Activated T-helper 1 cell treated with anti-CD3 and anti-CD28 coated beads, Interleukin-2, amount 50 U/mL, for 16 hours (primary cell): ENCODE results near the gene CCSER1.
"Not testable (repeated sequence)": the region's sequence is repeated elsewhere in the genome, so short reads cannot be mapped to it uniquely, and the experiment has no call there.

Experiments used
- DNase-seq, 2 donors: peaks; one replicate each; pipeline ENCODE4 v3.0.0-alpha.2; 2020; ENCODE audit warnings: low read depth in 1 of 2, low spot score in 1 of 2

CCSER1 gene

GRCh38 chr4:91256043-91256442, 1128.8 kb downstream of the CCSER1 start:
- no peak for DNase-seq

GRCh38 chr4:91256751-91257150, 1129.6 kb downstream of the CCSER1 start:
- no peak for DNase-seq

- DNase-seq: no peak
Measured at GRCh38 chr4:91257721-91258120, 1130.5 kb downstream of the CCSER1 start.

DNA sequence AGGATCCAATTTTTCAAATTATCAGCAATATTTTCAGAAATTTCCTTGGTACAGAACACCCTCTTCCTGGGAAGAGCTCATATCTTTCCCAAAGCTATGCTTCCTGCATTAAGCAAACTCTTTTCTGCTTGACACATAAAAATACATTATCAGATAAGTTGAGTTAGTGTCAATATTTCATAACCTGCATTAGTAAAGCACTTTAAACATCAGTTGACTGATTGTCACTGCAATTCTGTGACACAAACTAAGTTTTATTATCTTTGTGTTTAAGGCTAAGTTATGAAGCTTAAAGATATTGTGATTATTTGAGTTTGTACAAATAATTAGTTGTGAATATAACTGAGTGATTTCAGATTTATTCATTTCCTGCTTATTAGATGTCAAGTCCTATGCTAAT, 1131.1 kb downstream of the CCSER1 start:
- no peak for DNase-seq

GRCh38 chr4:91267543-91267942, 1140.3 kb downstream of the CCSER1 start:
- DNase-seq: no peak

DNA sequence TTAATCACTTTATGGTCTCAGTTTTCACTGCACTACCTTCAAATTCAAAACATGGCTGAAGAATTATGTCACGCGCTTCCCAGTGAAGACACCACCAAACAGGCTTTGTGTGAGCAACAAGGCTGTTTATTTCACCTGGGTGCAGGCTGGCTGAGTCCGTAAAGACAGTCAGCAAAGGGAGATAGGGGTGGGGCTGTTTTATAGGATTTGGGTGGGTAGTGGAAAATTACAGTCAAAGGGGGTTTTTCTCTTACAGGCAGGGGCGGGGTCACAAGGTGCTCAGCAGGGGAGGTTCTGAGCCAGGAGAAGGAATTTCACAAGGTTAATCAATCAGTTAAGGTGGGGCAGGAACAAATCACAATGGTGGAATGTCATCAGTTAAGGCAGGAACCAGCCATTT, 1141.3 kb downstream of the CCSER1 start:
- not testable (repeated sequence) for DNase-seq

- DNase-seq: no peak
Measured at GRCh38 chr4:91268913-91269312, 1141.7 kb downstream of the CCSER1 start.

DNA sequence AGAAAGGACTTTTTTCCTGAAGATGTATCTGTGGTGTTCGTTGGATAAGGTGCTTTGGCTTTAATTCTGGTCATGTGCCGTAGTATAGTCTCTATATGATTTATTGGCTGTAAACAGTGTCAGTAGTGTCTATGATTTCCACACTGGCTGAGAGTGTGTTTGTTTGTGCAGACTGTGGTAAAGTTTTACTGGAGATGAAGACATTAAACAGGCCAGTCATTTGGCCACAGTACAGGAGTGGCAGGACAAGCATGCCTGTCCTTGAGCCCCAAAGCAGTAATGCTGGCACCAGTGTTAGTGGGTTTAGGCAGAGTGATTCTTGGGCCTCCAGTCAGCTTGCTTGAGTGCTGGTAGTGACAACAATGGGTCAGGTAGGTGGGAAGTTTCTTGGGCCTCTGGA, 1152.7 kb downstream of the CCSER1 start:
- no peak for DNase-seq

DNA sequence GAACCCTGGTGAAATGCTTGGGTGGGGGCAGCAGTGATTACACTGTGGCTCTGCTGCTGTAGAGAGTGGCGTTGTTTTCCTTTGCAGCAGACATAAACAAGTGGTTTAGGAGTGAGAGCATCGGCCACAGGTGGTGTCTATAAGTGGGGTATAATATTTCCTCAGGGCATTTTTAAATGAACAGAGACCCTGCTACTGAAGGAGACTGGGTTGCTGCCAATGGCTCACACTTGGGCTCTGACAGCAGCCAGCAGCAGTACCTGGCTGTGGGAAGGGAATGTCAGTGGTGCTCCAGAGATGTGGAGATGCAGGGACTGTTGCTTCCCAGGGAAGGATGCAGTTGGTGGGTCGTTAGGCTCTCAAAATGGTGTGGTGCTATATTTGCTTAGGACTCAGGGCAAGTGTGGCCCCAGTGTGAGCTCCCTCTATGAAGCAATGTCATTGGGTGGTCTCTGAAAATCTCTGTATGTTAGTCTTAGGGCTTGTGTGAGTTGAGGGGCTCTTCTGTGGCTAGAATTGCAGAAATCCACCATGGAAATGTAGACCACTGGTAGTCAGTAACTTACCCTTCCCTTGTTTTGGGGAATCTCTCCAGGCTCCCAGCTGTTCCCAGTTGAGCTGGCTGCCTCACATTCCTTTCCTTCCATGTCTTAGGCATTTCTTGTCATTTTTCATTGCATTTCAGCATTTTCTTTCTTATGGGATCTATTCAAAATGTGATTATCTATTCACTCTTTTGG, 1153.5 kb downstream of the CCSER1 start:
- no peak for DNase-seq

GRCh38 chr4:91282217-91282616, 1155.0 kb downstream of the CCSER1 start:
- DNase-seq: no peak

GRCh38 chr4:91283726-91284230, 1156.6 kb downstream of the CCSER1 start:
- DNase-seq: no peak

DNA sequence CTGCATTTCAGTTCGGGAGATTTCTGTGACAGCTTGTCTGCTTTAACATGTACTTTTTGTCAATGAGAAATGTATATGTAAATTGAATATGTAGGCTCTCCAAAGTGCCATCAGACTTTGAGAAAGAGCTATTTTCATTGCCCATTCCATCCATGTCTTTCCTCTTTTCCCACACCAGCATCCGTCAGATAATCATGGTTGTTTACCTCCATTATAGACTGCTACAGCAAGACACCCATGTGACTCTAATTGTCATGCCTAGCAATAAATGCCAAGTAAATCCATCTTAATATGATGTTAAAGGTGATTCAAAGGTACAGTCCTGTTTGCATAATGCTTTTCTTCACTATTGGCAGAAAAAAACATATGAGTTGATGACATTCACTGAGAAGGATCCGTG, 1157.3 kb downstream of the CCSER1 start:
- DNase-seq: no peak

GRCh38 chr4:91285487-91285886, 1158.3 kb downstream of the CCSER1 start:
- DNase-seq: no peak

- DNase-seq: no peak
Measured at GRCh38 chr4:91288702-91289311, 1161.6 kb downstream of the CCSER1 start.

DNA sequence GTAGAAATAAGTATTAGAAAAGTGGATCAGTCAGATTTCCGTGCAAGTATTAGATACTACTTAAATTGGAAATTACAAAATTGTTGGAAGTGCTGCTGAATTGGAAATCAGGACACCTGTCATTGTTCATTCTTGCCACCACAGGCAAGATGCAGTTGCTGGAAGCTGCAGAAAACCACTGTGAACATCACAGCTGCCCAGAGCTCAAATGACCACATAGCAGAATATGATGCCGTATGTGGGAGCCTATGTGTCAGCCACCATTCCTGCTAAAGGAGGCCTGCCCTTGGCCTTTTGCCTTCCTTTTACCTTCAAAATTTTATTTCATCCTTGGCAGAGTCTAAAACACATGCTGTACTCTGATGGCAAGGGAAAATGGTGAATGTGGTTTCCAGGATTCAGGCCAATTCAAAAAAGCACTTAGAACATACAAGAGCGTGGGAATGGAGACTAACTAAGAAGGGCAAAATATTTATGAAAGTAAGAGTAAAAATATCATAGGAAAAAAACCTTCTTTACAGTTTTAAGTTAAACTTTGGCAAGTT, 1171.0 kb downstream of the CCSER1 start:
- no peak for DNase-seq

DNA sequence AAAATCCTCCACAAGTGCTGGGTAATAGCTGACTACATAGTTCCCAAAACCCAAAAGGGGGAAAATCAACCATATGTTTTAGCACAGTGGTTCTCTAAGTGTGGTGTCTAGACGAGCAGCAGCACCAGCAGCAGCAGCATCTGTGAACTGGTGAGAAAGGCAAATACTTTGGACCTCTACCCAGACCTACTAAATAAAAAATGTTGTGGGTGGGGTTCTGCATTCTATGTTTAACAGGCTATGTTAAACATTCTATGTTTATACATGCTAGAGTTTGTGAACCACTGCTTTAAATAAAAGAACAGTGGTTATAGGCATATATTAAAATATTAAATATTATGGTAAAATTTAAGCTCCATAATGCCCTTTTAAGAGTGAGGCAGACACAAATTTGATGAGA, 1171.6 kb downstream of the CCSER1 start:
- DNase-seq: no peak

DNA sequence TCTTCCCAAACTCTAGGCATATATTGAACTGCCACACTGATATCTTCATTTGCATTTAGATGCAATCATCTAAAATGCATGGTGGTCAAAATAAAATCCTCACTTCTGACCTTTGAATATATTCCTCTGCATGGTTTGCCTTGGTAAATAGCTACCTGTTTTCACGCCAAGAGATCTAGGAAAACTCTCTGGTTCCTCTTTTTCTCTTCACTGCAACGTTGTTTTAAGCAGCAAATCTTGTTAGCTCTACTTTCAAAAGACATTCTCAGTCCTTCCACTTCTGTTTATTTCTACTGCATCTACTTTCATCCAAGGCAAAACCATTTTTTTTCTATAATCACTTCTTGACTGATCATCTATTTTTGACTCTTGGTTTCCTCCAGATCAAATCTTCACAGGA, 1174.9 kb downstream of the CCSER1 start:
- DNase-seq: no peak

DNA sequence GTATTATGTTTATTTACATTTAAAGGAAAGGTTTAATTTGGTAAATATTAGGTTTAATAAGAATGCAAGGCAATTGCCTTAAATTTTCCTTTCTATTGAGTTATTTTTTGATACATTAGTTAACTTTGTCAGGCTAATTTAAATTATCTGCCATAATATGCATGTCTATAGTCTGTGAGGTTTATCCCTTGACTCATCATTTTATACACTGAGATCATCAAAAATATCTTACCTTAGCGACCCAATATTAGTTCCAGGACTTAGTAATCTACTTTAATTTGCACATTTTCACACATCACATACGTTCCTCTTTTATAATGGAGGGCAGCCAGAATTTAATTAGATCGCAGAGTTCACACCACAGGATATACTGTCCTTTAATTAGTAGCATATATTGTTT, 1177.1 kb downstream of the CCSER1 start:
- no peak for DNase-seq

GRCh38 chr4:91317434-91317833, 1190.2 kb downstream of the CCSER1 start:
- no peak for DNase-seq

DNA sequence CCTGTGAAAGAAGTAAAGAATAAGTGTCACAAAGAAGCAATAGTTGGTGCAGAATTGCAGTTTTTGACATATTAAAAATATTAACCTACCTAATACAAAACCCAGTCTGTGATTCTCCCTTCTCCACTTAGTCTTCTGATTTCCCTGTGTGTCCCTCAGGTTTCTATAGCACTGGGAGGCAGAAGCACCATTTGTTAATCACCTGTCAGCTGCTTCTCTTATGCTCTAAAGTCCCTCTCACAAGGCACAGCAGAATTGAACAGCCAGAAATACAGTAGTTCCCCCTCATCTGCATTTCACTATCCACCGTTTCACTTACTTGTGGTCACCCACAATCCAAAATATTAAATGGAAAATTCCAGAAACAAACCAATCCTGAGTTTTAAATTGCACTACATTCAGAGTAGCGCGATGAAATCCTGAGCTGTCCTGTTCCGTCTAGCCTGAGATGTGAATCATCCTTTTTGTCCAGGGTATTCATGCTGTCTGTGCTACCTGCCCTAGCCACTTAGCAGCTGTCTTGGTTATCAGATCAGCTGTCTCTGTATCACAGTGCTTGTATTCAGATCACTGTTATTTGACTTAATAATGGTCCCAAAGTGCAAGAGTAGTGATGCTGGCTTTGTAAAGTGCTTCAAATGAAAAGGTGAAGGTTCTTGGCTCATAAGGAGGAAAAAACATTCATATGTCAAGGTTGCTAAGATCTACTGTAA, 1192.5 kb downstream of the CCSER1 start:
- DNase-seq: no peak

DNA sequence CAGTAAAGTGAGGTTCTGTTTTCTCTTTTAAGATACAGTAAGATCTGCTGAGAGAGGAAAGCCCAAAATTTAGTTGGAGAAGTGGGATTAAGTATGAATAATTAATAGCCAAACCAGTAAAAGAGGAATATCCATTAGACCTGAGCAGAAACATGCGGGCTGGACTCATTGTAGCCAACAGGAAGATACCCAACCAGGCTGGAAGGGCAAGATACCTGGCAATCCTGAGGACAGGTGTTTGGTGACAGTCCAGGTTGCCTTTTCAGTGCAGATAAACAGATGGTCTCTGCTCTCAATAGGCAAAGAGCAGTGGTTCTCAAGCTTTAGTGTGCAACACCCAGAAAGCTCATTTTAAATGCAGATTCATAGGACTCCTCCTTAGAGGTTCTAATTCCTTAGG, 1195.8 kb downstream of the CCSER1 start:
- DNase-seq: no peak

GRCh38 chr4:91325495-91325894, 1198.3 kb downstream of the CCSER1 start:
- DNase-seq: no peak
